GM12891 (cell line): Measurements from ENCODE around the gene MAPK8IP1.

ENCODE experiments used
- POLR2A ChIP-seq: IDR thresholded peaks from 2 replicates; pipeline ENCODE4 v1.6.1; 2011; ENCODE audit warnings: low read depth, low read length, control low read depth
- POLR2AphosphoS5 ChIP-seq: IDR thresholded peaks from 2 replicates; pipeline ENCODE4 v1.6.1; 2011; ENCODE audit warnings: low read depth, low read length, control low read depth
- TAF1 ChIP-seq: IDR thresholded peaks from 2 replicates; pipeline ENCODE4 v1.6.1; 2011; ENCODE audit warnings: low read depth, low read length, control low read depth

DNA sequence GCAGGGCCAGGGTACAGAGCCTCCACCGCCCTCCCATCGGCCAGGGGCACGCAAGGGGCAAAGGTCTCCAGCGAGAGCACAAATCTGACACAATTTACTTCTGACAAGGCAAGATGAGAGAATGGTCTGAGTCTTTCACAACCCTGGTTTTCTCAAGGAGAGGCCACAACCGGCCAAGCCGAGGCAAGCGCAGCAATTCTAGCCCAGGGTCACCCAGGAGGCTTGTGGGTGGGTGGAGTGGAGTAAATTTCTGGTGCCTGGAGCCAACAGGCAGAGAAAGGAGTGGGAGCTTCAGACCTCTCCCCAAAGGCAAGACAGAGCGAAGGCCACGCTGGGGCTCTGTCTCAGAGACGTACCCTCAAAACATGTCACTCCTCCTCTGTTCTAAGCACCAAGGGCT lies 46.3 kb downstream of the MAPK8IP1 start:
- TF ChIP-seq POLR2A (no peak), POLR2AphosphoS5 (no peak), TAF1 (no peak)
